BJ (cell line): Measurements from ENCODE around the gene XPR1. TPM values are rescaled to one million over a fixed set of nuclear protein-coding genes. Genes with fewer than 3 reads are reported as not detected.
A peak's percentile ranks its signal among the peaks of the same experiment; 100 is the strongest.

ENCODE experiments used
- CTCF ChIA-PET: fragments of 350-600 bp; formaldehyde crosslinking; extraction: SDS; loops from one replicate; lab custom pipeline; 2021; ENCODE audit warnings: antibody characterized with exemption, inconsistent platforms; lab: Yijun Ruan, JAX
- POLR2A ChIA-PET: fragments of 300-600 bp; sonication (Branson Sonifier 250); formaldehyde crosslinking; extraction: SDS; loops from one replicate; lab custom pipeline; 2021; ENCODE audit warnings: antibody characterized with exemption; lab: Charles Lee
- DNase-seq: peaks from one replicate; pipeline ENCODE4 v3.0.0-alpha.2; 2011; ENCODE audit warnings: low read depth
- H3K27me3 ChIP-seq: 2 replicates; pipeline ENCODE4 v1.6.0; 2011; ENCODE audit warnings: low read length; ENCODE audit not compliant: control insufficient read depth, insufficient read depth
- H3K36me3 ChIP-seq: 2 replicates; pipeline ENCODE4 v1.5.1; 2011; ENCODE audit warnings: low read length; ENCODE audit not compliant: control insufficient read depth, insufficient read depth
- H3K4me3 ChIP-seq: 2 replicates; pipeline ENCODE4 v1.5.1; 2011; ENCODE audit warnings: low read depth, mild to moderate bottlenecking, control low read depth, low read length
- polyA plus RNA-seq: library from polyadenylated mRNA; depleted of rRNA; stranded (reverse); fragments of >200 nt; gene quantifications from 2 replicates; pipeline ENCODE4 v1.2.3, GENCODE V29; 2011
- TF ChIP-seq, protein P1 (sequence below): IDR thresholded peaks from 2 replicates; pipeline ENCODE4 v1.5.1; 2011; ENCODE audit warnings: low read depth, mild to moderate bottlenecking, control low read depth, inconsistent platforms, low read length, moderate library complexity; ENCODE audit not compliant: insufficient read depth

XPR1 gene
- polyA plus RNA-seq, 1 experiment, result 17.3 TPM

GRCh38 chr1:180620581-180620980, 11.2 kb upstream of the XPR1 start:
- Histone ChIP-seq H3K4me3 (no peak overlapping the region), H3K36me3 (no peaks in the 10 kb centered on the region), H3K27me3 (no peaks in the 10 kb centered on the region)
- POLR2A ChIA-PET, result interaction anchor here (1.2 kb wide), 1 partner anchor 10 kb away, joined by 4 read pairs; no protein-coding TSS in a partner anchor
- DNase-seq, result no peak
- CTCF ChIA-PET, result interaction anchor here (0.8 kb wide), 1 partner anchor 11 kb away, joined by 3 read pairs; the partner anchor contains the start of gene XPR1
- TF ChIP-seq, protein P1, sequence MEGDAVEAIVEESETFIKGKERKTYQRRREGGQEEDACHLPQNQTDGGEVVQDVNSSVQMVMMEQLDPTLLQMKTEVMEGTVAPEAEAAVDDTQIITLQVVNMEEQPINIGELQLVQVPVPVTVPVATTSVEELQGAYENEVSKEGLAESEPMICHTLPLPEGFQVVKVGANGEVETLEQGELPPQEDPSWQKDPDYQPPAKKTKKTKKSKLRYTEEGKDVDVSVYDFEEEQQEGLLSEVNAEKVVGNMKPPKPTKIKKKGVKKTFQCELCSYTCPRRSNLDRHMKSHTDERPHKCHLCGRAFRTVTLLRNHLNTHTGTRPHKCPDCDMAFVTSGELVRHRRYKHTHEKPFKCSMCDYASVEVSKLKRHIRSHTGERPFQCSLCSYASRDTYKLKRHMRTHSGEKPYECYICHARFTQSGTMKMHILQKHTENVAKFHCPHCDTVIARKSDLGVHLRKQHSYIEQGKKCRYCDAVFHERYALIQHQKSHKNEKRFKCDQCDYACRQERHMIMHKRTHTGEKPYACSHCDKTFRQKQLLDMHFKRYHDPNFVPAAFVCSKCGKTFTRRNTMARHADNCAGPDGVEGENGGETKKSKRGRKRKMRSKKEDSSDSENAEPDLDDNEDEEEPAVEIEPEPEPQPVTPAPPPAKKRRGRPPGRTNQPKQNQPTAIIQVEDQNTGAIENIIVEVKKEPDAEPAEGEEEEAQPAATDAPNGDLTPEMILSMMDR, result no peak

DNA sequence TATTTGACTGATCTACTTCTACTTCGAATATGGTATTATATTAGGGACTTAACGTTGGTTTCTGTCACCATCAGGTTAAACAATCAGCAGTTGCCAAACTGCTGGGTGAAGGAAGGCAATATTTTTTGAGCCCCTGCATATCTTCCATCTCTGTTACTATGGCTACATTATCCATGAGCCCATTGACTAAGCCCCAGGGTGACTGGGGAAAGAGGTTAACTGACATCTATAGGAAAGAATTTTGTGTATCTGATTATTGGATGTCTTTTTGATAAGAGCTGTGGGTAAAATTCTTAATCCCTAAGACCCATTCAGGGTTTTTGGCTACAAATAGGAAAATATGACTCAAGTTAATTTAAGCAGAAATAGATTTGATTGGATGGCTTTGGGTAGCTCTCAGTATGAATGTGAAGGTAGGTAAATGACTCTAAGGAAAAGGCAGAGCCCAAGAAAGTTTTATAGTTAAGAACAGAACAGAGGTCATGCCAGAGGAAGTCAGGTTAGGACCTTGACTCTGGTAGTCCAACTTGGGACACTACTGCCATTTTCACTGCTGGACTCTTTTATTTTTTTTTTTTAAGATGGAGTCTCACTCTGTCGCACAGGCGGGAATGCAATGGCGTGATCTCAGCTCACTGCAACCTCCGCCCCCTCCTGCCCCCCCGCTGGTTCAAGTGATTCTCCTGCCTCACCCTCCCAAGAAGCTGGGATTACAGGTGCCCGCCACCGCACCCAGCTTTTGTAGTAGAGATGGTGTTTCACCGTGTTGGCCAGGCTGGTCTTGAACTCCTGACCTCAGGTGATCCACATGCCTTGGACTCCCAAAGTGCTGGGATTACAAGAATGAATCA, 8.9 kb upstream of the XPR1 start:
- POLR2A ChIA-PET, result no interaction called here
- Histone ChIP-seq H3K27me3 (no peaks in the 10 kb centered on the region), H3K36me3 (no peaks in the 10 kb centered on the region), H3K4me3 (no peak overlapping the region)
- no peak for DNase-seq
- CTCF ChIA-PET, result interaction anchor here (1.1 to 1.4 kb wide), 2 partner anchors 9 to 13 kb away, joined by 3 to 6 read pairs; partner anchors contain the start of gene XPR1
- TF ChIP-seq, protein P1, result no peak

DNA sequence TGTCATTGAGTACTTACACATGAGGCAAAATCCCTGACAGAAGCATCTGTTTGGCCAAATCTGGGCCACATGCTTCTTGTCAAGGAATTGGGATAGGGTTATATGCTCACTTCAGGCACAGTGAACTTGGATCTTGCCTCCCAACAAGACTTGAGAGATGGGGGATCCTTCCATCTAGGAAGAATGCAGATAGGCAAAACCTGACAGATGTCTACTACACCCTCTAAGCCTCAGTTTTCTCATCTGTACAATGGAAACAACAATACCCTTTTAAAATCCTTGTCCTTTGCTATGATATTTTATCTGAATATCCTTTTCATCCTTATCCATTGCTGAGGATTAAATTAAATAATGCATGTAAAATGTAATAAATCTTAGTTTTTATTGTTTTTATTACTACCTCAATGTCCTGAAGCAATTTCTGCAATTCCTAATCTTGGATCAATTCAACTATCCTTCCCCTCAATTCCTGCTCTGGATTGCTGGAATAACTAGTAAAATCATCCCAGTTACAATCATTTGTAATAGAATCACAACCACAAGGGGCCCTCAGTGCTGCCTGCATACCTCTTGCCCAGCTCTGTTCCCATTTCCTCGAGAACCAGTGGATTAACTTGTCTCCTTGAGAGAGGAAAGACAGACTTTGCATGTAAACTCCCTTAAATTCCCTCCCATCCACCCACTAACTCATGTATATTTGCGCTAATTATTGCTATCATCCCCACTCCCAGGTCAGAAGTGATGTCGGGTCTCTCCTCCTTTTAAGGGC, 8.1 kb upstream of the XPR1 start:
- TF ChIP-seq, protein P1, result peak; percentile 47
- ChIA-PET POLR2A (no interaction called here), CTCF (interaction anchor here (1.1 kb wide), 1 partner anchor 13 kb away, joined by 3 read pairs; no protein-coding TSS in a partner anchor)
- Histone ChIP-seq H3K4me3 (no peak overlapping the region), H3K36me3 (no peaks in the 10 kb centered on the region), H3K27me3 (no peaks in the 10 kb centered on the region)
- no peak for DNase-seq

DNA sequence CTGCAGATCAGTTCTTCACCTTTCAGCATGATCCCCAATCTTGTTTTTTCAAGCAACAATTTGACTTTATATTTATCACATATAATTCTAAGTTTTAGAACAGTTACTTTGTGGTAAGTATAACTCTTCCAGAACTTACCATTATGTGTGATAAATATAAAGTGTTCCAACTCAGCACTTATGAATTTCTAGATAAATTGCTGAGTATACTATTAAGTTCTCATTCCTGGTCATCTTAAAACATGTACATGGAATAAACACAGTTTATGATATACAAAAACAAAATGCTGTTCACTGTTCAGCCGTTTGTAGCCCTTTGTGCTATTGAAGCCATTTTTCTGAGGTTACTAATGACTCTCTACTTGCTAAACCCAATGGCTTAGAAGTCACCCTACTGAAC, 5.1 kb upstream of the XPR1 start:
- no peak overlapping the region for H3K4me3 ChIP-seq
- TF ChIP-seq, protein P1, result no peak
- H3K27me3 ChIP-seq, result no peaks in the 10 kb centered on the region
- CTCF ChIA-PET, result no interaction called here
- no peak for DNase-seq
- H3K36me3 ChIP-seq, result no peaks in the 10 kb centered on the region
- POLR2A ChIA-PET, result no interaction called here

- no peak overlapping the region for H3K4me3 ChIP-seq
- H3K27me3 ChIP-seq, result no peaks in the 10 kb centered on the region
- no peaks in the 10 kb centered on the region for H3K36me3 ChIP-seq
- no peak for DNase-seq
- ChIA-PET POLR2A (no interaction called here), CTCF (interaction anchor here (1.3 kb wide), 1 partner anchor 235 kb away, joined by 4 read pairs; no protein-coding TSS in a partner anchor)
- TF ChIP-seq, protein P1, result no peak
Measured at GRCh38 chr1:180627411-180627810, 4.4 kb upstream of the XPR1 start.
